ENCODE data around the gene FBXW7.
"Not testable (repeated sequence)": the region's sequence is repeated elsewhere in the genome, so short reads cannot be mapped to it uniquely, and the experiment has no call there.

Gene FBXW7

DNA sequence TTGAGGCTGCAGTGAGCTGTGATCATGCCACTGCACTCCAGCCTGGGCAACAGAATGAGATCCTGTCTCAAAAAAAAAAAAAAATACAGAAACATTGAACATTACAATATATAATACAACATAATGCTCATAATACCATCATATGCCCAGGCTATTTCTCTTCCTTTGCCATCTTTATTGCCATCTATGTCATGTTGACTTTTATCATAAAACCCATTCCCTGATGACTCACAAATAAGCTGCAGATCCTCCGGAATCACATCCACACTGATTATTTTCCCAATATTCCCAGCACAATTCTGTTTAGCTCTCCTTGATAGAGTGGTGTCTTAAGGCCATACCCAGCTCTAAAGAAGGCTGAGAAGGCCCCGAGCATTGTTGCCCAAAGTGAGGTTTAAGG is 9.2 kb upstream of the FBXW7 start:
- no peak for DNase-seq (ENCODE audit: low spot score)

DNA sequence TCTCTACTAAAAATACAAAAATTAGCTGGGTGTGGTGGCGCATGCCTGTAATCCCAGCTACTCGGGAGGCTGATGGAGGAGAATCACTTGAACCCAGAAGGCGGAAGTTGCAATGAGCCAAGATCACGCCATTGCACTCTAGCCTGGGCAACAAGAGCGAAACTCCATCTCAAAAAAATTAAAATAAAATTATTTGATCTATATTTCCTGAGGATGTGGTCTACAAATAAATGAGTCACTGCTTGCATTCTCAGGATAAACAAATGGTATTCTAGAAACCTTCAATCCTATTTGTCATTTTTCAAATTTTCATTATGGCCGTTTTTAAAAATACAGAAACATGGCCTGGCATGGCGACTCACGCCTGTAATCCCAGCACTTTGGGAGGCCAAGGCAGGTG is 8.6 kb upstream of the FBXW7 start:
- DNase-seq (ENCODE audit: low spot score), result not testable (repeated sequence)

DNA sequence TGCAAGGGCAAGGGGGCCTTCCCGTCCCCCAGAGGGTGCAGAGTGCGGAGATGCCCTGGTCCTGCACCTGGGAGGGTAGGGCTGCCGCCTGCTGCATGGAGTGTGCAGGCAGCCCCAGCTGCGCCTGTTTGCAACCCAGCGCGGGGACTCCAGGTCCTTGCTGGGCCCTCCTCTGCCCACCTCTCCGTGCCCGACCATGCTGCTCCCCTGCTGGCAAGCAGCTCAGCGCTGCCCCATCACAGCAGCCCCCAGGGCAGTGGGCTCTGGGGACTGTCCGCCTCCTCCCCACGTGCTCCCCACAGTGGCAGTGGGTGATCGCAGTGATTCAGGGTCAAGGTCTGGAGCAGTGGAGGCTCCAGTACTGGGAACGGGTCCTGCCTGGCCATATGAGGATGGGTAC is 5.0 kb upstream of the FBXW7 start:
- DNase-seq (ENCODE audit: low spot score), result no peak

DNA sequence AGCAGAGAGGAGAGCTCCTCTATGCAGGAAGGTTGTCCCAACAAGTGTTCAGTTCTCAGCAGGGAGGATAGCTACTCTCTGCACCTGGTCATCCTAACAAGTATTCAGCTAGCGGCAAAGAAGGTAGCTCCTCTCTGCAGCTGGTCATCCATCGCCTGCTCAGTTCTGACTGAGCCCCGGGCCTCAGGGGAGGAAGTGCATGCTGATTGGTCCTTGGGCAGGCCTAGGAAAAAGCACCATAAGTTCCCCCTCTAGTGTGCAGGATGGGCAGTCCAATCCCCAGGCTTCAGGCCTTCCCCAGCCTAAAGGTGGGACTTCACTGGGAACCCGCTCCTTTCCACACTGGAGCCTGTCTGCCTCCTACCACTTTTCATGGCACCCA is 4.4 kb upstream of the FBXW7 start:
- DNase-seq (ENCODE audit: low spot score), result no peak

DNA sequence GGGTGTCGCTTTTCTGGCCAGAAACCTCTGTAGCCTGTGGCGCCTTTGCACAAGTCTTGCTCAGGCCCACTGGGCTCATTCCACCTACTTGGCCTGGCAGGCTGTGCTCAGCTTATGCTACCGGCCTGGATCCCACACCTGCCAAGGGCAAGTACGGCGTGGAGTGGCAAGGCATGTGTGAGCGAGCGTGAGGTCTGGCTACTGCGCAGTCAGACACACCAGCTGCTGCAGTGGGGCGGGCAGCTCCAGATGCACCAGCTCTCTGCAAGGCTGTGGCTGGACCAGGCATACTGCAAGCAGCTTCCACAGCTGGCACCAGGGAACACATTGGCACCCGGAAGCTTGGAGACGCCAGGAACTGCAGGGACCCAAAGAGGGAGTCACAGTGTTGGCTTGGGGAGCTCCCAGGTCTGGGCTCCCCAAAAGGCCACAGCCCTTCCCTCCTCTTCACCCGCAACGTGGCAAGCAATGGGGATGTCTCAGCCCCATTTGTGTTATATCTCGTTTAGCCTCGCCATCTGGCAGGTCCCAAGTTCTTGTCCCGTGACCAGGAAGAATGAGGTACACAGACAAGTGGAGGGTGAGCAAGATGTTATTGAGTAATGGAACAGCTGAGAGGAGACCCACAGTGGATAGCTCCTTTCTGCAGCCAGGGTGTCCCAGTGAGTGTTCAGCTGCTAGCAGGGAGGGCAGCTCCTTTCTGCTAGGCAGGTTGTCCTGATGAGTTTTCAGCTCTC is 3.8 kb upstream of the FBXW7 start:
- no peak for DNase-seq (ENCODE audit: low spot score)

DNA sequence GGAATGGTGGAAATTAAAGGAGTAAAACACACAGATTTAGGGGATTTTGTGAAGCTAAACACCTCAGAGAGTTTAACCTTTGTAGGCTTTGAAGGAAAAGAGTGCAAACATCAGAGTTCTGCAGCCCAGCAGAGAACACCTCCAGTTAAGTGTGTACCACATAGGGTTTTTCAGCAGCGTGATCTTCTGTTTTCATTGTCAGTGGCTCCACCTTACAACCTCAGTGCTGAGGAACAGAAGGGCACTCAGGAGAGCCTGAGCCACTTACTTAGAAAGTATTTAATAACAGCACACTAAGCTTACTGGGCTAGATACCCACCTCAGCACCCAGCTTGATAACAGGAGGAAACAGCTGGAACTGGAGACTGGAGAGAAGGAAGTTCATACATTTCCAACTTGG is 2.0 kb upstream of the FBXW7 start:
- DNase-seq (ENCODE audit: low spot score), result no peak

DNA sequence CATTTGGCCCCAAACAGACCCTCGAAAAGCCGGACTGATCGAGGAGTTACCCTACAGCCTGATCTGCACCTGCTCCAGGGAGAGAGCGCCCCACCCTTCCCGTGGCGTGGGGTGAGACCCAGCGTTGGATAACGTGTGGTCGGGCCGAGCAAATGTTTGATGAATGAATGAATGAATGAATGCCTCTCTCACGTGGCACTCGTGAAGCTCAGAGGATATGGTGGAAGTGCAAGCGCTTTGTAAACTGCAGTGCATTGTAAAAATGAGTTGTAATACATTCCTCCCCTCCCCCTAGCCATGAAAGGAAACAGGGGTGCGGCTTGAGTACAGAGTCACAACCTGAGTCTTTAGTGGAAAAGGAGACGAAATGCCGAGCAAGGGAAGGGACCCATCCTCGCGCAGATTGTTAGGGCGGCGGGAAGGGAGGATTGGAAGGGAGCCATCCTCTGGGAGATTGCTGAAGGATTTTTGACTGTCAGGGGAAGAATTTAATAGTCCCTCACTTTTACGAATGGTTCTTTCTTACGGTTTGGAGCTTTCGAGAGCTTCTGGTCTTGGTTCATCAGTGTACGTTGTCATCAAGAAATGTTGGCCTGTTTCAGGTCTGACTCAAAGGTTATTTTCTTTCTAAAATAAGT is 772 bp upstream of the FBXW7 start:
- peak; percentile 35 for DNase-seq (ENCODE audit: low spot score)

DNA sequence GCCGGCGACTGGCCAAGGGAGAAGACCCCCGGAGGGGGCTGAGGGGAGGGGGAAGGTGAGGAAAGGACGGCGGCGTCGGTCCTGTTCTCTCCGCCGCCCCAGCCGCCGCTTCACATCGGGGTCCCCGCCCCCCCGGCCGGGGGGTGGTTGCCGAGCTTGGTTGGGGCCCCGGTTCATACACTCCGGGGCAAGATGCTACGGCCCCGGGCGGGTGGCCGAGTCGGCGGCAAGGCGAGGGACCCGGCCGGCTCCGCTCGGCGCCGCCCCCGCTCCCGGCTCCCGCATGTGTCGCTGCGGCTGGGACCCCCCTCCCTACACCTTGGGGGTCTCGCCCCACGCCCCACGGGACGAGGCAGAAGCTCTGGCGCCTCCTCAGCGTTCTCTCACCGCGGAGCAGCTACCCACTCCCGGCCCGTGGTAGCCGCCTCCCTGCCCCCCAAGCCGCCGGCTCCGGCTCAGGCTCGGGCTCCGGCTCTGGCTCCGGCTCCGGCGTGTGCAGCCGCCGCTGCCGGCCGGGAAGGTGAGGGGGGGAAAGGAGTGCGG is 461 bp downstream of the FBXW7 start:
- peak; percentile 24 for DNase-seq (ENCODE audit: low spot score)

DNA sequence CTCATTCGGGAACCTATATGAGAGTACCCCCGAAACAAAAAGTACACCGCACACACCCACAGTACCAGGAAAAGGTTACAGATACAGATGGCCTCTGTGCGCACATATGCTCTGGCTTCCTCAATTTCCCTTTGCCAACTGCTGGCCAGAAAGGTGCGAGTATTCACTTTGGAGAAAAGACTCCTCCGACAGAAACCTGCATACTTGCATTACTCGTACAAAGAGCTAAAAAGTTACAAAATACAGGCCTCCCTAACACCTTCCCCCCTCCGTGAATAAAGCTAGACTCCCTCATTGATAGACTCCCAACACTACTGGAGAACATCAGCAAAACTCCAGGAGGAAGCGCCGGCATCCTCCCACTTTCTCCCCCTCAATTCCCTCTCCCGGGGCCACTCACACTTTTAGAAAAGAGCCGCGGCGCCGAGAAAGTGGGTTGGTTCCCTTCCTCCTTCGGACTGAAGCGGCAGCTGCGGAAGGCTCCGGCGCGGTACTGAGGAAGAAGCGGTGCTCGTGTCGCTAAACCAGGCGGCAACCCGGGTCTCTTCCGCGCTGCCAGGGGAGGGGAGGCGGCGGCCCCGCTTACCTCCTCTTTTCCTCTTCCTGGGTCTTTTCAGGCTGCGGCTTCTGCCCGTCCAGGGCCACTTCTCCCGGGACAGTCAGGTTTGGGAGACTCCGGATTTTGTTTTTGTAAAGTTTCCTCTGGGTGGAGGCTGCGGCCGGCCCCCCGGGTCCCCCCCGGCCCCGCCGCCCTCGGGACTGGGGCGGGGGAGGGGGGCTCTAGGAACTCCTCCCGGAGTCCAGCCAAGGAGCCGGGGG is 1.1 kb downstream of the FBXW7 start:
- DNase-seq (ENCODE audit: low spot score), result peak; percentile 20

DNA sequence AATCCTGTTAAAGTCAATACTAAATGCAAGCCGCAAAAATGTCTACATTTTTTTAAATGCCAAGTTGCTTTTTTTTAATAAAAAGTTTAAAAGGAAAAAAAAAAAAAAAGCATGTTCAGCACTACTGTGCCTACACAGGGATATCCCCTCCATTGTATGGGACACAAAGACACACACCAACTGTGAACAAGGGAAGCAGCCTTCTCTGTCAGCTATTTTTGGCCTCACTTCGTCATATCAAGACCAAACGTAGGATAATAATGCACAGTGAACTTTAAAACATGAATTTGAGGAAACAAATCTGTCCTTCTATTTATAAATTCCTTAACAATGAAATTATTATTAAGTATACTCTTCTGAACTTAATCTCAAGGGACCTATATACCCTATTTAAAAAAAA is 4.4 kb downstream of the FBXW7 start:
- no peak for DNase-seq (ENCODE audit: low spot score)

DNA sequence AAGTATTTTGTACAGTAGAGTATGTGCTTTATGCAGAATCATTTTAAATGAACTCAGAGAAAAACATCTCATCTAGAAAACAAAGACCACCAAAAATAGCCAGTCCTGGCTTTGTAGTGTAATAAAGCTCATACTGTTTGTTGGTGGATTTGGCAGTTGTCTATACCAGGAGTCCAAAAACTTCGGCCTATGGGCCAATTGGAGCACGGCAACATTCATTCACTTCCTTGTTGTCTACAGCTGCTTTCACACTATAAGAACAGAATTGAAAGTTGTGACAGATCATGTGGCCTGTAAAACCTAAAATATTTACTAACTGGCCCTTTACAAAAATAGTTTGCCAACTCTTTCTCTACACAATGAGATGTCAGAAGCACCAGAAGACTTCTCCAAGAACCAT is 5.3 kb downstream of the FBXW7 start:
- DNase-seq (ENCODE audit: low spot score), result no peak

DNA sequence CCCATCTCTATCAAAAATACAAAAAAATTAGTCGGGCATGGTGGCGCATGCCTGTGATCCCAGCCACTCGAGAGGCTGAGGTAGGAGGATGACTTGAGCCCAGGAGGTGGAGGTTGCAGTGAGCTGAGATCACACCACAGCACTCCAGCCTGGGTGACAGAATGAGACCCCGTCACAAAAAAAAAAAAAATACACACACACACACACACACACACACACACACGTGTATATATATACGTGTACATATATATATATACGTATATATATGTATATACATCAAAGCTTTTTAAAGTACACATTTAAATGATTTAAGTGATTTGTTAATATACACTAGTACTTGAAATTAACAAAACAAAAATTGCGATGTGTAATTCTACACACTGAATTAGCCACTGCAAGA is 6.0 kb downstream of the FBXW7 start:
- DNase-seq (ENCODE audit: low spot score), result no peak

DNA sequence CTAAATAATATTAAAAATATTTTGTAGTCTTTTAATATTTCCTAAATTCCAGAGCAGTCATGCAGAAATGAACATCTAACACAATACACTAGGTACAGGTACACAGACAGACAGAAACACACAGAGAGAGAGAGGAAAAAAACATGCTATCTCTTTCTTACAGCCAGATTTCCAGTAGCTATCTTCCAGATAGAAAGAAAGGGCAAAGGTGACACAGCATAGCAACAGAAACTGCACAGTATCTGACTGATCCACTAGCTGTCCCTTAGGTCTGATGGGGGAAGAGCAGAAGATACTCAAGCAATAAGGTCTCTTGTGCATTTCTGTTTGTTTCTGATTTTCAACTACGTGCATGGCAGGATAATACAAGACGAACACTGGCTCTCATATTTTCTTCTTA is 7.8 kb downstream of the FBXW7 start:
- DNase-seq (ENCODE audit: low spot score), result no peak

DNA sequence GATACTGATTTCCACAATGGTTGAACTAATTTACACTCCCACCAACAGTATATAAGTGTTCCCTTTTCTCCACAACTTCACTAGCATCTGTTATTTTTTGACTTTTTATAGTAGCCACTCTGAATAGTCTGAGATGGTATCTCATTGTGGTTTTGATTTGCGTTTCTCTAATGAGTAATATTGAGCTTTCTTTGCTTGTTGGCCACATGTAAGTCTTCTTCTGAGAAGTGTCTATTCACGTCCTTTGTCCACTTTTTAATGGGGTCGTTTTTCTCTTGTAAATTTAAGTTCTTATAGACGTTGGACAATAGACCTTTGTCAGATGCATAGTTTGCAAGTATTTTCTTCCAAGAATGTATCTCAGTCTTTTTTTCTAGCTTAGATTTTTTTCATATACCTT is 10.0 kb downstream of the FBXW7 start:
- DNase-seq (ENCODE audit: low spot score), result no peak

DNA sequence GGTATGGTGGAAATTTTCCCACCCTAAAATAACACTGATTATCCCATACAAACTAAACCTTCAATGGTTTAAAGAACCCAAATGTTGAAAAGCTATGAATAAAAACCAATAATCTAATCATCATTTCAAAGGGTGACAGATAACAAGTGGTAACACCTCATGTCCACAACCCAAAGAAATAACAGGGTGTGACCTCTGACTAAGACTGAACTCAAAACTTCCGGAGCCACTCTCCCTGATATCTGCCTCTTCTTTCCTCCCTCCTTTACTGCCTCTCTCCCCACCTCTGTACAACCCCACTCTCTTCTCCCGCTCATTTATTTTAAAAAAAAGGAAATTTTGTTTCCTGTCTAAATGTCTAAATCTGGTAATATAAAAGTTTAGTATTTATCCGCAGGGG is 11.5 kb downstream of the FBXW7 start:
- no peak for DNase-seq (ENCODE audit: low spot score)

DNA sequence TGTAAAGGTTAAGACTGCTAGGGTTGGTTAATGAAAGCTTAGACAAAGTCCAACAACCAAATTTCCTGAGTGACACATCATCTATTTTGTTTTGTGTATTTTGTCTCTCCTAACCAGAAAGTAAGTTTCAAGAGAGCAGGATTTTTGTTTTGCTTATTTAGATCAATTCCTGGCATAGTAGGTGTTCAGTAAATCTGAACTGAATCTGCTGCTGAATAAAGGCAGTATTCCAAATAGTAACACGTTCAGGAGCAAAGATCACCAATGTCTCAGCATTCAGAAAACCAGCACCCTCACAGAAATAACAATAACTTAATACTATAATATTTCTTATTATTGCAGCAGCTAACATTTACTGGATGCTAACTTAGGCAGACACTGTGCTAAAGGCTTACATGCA is 12.2 kb downstream of the FBXW7 start:
- DNase-seq (ENCODE audit: low spot score), result no peak

DNA sequence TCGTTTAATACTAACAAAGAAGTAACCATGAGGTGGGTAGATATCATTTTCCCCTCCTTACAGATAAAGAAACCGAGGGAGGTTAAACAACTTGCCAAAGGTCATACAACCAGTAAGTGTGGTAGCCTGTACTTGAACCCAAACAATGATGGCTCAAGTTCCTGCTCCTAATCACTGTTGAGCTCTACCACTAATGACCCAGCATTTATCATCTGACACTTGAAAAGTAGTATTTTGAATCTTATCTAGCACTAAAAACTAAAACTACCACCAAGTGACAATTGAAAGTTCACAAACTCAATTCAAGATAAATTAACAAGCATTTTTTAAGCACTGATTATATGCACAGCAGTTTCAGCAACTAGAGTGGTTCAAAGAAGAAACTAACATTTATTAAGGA is 13.1 kb downstream of the FBXW7 start:
- DNase-seq (ENCODE audit: low spot score), result no peak

DNA sequence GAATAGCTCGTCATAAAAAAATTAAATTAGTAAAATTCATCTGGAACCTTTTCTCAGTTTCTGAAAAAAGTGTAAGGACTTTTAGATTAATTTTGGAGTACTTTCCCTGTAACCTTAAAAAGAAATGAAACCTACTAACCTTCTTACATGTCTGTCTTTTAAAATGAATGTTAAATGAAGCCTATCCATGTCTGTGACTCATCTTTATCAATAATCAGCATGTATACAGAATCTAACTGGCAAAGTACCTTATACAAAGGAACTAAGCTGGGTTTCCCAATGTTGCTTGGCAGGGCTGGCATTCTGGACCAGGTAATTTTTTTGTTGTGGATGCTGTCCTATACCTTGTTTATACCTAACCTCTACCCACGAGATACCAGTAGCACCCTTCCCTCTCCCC is 13.6 kb downstream of the FBXW7 start:
- no peak for DNase-seq (ENCODE audit: low spot score)

DNA sequence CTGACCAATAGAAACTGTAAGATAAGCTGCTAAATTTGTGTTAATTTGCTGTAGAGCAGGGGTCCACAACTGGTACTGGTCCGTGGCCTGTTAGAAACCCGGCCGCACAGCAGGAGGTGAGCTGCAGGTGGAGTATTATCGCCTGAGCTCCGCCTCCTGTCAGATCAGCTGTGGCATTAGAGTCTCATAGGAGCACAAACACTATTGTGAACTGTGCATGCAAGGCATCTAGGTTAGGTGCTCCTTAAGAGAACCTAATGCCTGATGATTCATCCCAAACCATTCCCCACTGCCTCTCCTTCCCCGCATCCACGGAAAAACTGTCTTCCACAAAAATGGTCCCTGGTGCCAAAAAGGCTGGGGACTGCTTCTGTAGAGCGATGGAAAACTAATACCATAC is 19.7 kb downstream of the FBXW7 start:
- DNase-seq (ENCODE audit: low spot score), result no peak

DNA sequence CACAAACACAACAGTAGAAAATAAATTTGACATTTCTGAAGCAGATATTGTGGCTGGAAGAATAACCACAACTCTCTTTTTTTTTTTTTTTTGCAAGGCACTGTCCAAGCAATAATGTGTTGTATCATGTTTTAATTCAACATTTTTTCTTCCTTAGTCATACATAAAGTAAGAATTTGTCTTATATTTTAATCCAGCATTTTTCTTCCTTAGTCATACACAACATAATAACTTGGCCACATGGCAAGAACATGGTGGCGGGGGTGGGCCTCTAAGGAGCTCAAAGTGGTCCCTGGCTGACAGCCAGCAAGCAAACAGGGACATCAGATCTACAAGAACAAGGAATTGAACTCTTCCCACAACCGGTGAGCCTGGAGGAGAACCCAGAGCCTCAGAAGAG is 20.2 kb downstream of the FBXW7 start:
- peak; percentile 50 for DNase-seq (ENCODE audit: low spot score)

DNA sequence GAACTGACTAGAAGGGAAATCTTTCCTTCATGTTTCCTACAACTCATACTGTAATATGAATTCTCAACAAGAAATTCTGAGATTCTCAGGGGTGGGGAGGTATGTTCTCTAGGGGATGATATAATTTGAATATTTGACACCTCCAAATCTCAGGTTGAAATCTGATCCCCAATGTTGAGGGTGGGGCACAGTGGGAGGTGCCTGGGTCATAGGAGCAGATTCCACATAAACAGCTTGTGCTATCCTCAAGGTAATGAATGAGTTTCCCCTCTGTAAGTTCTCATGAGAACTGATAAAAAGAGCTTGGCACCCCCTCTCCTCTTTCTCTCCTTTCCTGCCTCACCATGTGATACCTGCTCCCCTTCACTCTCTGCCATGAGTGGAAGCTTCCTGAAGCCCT is 21.5 kb downstream of the FBXW7 start:
- no peak for DNase-seq (ENCODE audit: low spot score)

DNA sequence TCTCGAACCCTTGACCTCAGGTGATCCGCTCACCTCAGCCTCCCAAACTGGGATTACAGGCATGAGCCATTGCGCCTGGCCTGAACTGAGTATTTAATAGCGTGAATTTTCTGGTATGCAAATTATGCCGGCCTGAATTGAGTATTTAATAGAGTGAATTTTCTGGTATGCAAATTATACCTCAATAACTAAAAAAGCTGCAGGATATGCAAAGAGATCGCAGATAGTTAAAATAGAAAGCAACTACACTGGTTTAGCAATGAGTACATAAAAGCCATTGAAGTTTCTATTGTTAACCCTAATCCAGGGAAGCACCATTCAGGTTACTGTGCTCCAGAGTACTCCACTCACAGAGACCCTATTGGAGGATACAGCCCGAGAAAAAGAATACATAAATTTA is 22.8 kb downstream of the FBXW7 start:
- DNase-seq (ENCODE audit: low spot score), result no peak

DNA sequence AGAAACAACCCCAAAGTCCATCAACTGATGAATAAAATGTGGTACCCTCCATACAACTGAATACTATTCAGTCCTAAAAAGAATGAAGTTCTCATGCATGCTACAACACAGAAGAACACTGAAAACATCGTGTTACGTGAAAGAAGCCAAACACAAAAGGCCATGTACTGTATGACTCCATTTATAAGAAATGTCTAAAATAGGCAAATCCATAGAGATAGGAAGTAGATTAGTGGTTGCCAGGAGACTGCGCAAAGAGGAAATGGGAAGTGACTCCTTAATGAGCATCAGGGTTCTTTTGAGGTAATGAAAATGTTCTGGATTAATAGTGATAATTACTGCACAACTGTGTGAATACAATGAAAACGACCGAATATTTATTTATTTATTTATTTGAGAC is 23.4 kb downstream of the FBXW7 start:
- DNase-seq (ENCODE audit: low spot score), result no peak

Data from hepatic stellate cell (primary cell).